ENCODE data around the gene MCRIP2. TPM values are rescaled to one million over a fixed set of nuclear protein-coding genes. Genes with fewer than 3 reads are reported as not detected.

Gene MCRIP2
- total and polyA plus RNA-seq, 9 of the 15 experiments (the other 6 are each of a cell fraction or from before 2014, with no cell fraction given) = 0.80 to 120 (median 35.2) TPM

DNA sequence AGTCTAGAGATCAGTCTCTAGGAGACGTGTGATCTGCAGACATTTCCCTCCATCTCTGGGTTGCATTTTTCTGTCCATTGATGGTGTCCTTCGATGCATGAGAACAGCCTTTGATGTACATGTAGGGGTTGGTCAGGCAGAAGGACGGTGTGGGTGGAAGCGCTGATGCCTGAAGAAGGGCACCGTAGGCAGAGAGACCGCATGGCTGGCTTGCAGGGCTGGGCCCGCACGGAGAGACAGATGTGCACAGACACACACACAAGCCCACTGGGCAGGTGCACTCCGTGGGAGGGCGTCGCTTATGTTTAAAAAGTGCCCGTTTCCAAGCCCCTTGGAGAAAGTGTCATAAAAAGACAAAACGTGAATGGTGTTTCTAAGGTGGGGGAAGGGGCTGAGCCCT lies 26.5 kb upstream of the MCRIP2 start:
- in situ Hi-C loops (cut with MboI) = no loop called here
- FAIRE-seq (no peak), DNase-seq (ENCODE audit: extremely low read depth in 1 of 4, low spot score in 3 of 4) (no peak), ATAC-seq (no peak)
- WGBS (ENCODE audit: insufficient coverage, low coverage, missing lambda C conversion rate) = 83% methylated on average over 13 of the region's 13 CpGs
- ChIA-PET POLR2A (no interaction called here), CTCF (ENCODE audit: low intra/inter-chr PET ratio) (no interaction called here)
- no peak overlapping the region for H3K4me3 ChIP-seq
- H3K79me2 ChIP-seq (ENCODE audit: control insufficient read depth, insufficient read depth, low read length) = peaks cover 3% of the 10 kb centered on the region; the same call in 2 of the 3 replicates
- no TSS peak for BruUV-seq (replicated peaks)
- peaks cover 0 to 29% of the 10 kb centered on the region in 2 experiments; a peak in 2 of 5 replicates for H3K4me1 ChIP-seq (replicated peaks in 1 of 2; ENCODE audit: control insufficient read depth in 2 of 2, insufficient read depth in 2 of 2, low read length in 2 of 2)
- no peaks in the 10 kb centered on the region for H3K9me1 ChIP-seq (ENCODE audit: control insufficient read depth, insufficient read depth, low read length)
- intact Hi-C loops (cut with micrococcal nuclease) = no loop called here
- no peak overlapping the region for H3K9ac ChIP-seq (ENCODE audit: insufficient read depth in 1 of 2, low read depth in 2 of 2, low read length in 2 of 2)
- no peak overlapping the region for H2AFZ ChIP-seq (ENCODE audit: low read depth, low read length)
- H3K4me2 ChIP-seq (ENCODE audit: insufficient read depth, low read length) = no peak overlapping the region
- 0 out of 2 replicates have a peak, but pooled peaks cover 4% of the 10 kb centered on the region for H3K9me3 ChIP-seq (replicated peaks; ENCODE audit: control insufficient read depth, insufficient read depth, low read depth, low read length)
- H3K27ac ChIP-seq (ENCODE audit: extremely low read depth, low read depth, low read length) = no peak overlapping the region; the same call in 2 of the 3 replicates
- H3K27me3 ChIP-seq (ENCODE audit: control insufficient read depth in 2 of 2, insufficient read depth in 2 of 2, low read length in 2 of 2) = no peaks in the 10 kb centered on the region
- H4K20me1 ChIP-seq (replicated peaks; ENCODE audit: control insufficient read depth, insufficient read depth, low read length) = no peaks in the 10 kb centered on the region
- H3K36me3 ChIP-seq (ENCODE audit: control insufficient read depth, insufficient read depth, low read length) = peaks cover 6% of the 10 kb centered on the region; the same call in 1 of the 3 replicates
- TF ChIP-seq, protein P1, sequence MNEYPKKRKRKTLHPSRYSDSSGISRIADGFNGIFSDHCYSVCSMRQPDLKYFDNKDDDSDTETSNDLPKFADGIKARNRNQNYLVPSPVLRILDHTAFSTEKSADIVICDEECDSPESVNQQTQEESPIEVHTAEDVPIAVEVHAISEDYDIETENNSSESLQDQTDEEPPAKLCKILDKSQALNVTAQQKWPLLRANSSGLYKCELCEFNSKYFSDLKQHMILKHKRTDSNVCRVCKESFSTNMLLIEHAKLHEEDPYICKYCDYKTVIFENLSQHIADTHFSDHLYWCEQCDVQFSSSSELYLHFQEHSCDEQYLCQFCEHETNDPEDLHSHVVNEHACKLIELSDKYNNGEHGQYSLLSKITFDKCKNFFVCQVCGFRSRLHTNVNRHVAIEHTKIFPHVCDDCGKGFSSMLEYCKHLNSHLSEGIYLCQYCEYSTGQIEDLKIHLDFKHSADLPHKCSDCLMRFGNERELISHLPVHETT (CRISPR knock-in tag; conservative IDR thresholded peaks at IDR 0.05 in 1 of 2, IDR thresholded peaks at IDR 0.05 in 1 of 2) = no peak
- TF ChIP-seq, protein P2, sequence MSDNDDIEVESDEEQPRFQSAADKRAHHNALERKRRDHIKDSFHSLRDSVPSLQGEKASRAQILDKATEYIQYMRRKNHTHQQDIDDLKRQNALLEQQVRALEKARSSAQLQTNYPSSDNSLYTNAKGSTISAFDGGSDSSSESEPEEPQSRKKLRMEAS (CRISPR knock-in tag; IDR thresholded peaks at IDR 0.05) = no peak
- no peak for TF ChIP-seq C11orf30 (IDR thresholded peaks at IDR 0.05; ENCODE audit: low read depth)
- no peak for TF ChIP-seq GABPA (tag; conservative IDR thresholded peaks at IDR 0.05; ENCODE audit: low read depth)
- no peak for TF ChIP-seq ZBTB1 (CRISPR knock-in tag; IDR thresholded peaks at IDR 0.05; ENCODE audit: borderline replicate concordance, low read depth)
- TF ChIP-seq ZBTB17 (CRISPR knock-in tag; IDR thresholded peaks at IDR 0.05) = no peak
- TF ChIP-seq E2F5 (CRISPR knock-in tag; IDR thresholded peaks at IDR 0.05) = no peak
- TF ChIP-seq ZNF212 (CRISPR knock-in tag; IDR thresholded peaks at IDR 0.05) = no peak
- TF ChIP-seq GATA2 (CRISPR knock-in tag; IDR thresholded peaks at IDR 0.05) = no peak
- TF ChIP-seq NFATC3 (IDR thresholded peaks at IDR 0.05) = no peak
- TF ChIP-seq KAT2B (IDR thresholded peaks at IDR 0.05; ENCODE audit: low read depth, low read length) = no peak
- no peak for TF ChIP-seq ZNF133 (CRISPR knock-in tag; IDR thresholded peaks at IDR 0.05)
- TF ChIP-seq MECOM (CRISPR knock-in tag; IDR thresholded peaks at IDR 0.05) = no peak
- TF ChIP-seq RERE (CRISPR knock-in tag; IDR thresholded peaks at IDR 0.05; ENCODE audit: borderline replicate concordance) = no peak
